HEK293T (cell line): ENCODE data around the gene ANAPC16.
A peak's percentile ranks its signal among the peaks of the same experiment; 100 is the strongest.

Experiments used
- CTCF ChIA-PET: fragments of 350-600 bp; formaldehyde crosslinking; extraction: SDS; loops from one replicate; lab custom pipeline; 2021; ENCODE audit warnings: antibody characterized with exemption, inconsistent platforms; lab: Yijun Ruan, JAX
- POLR2A ChIA-PET: fragments of 350-600 bp; formaldehyde crosslinking; extraction: SDS; loops from one replicate; lab custom pipeline; 2020; ENCODE audit warnings: antibody characterized with exemption, inconsistent platforms; lab: Yijun Ruan, JAX
- DNase-seq: peaks from one replicate; pipeline ENCODE4 v3.0.0; 2012; ENCODE audit warnings: mixed read lengths; ENCODE audit errors: extremely low spot score
- ARNT ChIP-seq: fragments of 450-650 bp; IDR thresholded peaks from 2 replicates; pipeline ENCODE4 v1.6.1; 2017; ENCODE audit warnings: mild to moderate bottlenecking
- BHLHE40 ChIP-seq: fragments of 450-650 bp; IDR thresholded peaks from 2 replicates; pipeline ENCODE4 v1.6.1; 2016; ENCODE audit warnings: mild to moderate bottlenecking, moderate library complexity, borderline replicate concordance
- CTBP1 ChIP-seq: fragments of 450-650 bp; IDR thresholded peaks from 2 replicates; pipeline ENCODE4 v1.6.1; 2016; ENCODE audit warnings: borderline replicate concordance
- ELF4 ChIP-seq: fragments of 450-650 bp; IDR thresholded peaks from 2 replicates; pipeline ENCODE4 v1.6.1; 2017; ENCODE audit warnings: antibody characterized with exemption
- FOXA1 ChIP-seq: fragments of 450-650 bp; IDR thresholded peaks from 2 replicates; pipeline ENCODE4 v1.6.1; 2016; ENCODE audit warnings: mild to moderate bottlenecking
- FOXK2 ChIP-seq: fragments of 450-650 bp; IDR thresholded peaks from 2 replicates; pipeline ENCODE4 v1.6.1; 2016; ENCODE audit warnings: mild to moderate bottlenecking
- FOXM1 ChIP-seq: fragments of 450-650 bp; IDR thresholded peaks from 2 replicates; pipeline ENCODE4 v1.6.1; 2017; ENCODE audit warnings: mild to moderate bottlenecking, borderline replicate concordance
- HDGF ChIP-seq: fragments of 450-650 bp; IDR thresholded peaks from 2 replicates; pipeline ENCODE4 v1.6.1; 2017; ENCODE audit warnings: antibody characterized with exemption, borderline replicate concordance
- L3MBTL2 ChIP-seq: fragments of 450-650 bp; conservative IDR thresholded peaks from 2 replicates; pipeline ENCODE4 v1.6.1; 2016; ENCODE audit warnings: mild to moderate bottlenecking
- LEF1 ChIP-seq: fragments of 450-650 bp; IDR thresholded peaks from 2 replicates; pipeline ENCODE4 v1.6.1; 2017; ENCODE audit warnings: mild to moderate bottlenecking, borderline replicate concordance
- NFRKB ChIP-seq: fragments of 450-650 bp; IDR thresholded peaks from 2 replicates; pipeline ENCODE4 v1.6.1; 2016; ENCODE audit warnings: mild to moderate bottlenecking, moderate library complexity
- SP1 ChIP-seq: fragments of 450-650 bp; IDR thresholded peaks from 2 replicates; pipeline ENCODE4 v1.6.1; 2017
- SUZ12 ChIP-seq: fragments of 450-650 bp; IDR thresholded peaks from 2 replicates; pipeline ENCODE4 v1.6.1; 2016; ENCODE audit warnings: mild to moderate bottlenecking
- TARDBP ChIP-seq: fragments of 450-650 bp; IDR thresholded peaks from 2 replicates; pipeline ENCODE4 v1.6.1; 2016
- ZNF384 ChIP-seq: fragments of 450-650 bp; IDR thresholded peaks from 2 replicates; pipeline ENCODE4 v1.6.1; 2016
- TF ChIP-seq, protein P1 (sequence below): fragments of 450-650 bp; IDR thresholded peaks from 2 replicates; pipeline ENCODE4 v1.6.1; 2016

The ANAPC16 gene

DNA sequence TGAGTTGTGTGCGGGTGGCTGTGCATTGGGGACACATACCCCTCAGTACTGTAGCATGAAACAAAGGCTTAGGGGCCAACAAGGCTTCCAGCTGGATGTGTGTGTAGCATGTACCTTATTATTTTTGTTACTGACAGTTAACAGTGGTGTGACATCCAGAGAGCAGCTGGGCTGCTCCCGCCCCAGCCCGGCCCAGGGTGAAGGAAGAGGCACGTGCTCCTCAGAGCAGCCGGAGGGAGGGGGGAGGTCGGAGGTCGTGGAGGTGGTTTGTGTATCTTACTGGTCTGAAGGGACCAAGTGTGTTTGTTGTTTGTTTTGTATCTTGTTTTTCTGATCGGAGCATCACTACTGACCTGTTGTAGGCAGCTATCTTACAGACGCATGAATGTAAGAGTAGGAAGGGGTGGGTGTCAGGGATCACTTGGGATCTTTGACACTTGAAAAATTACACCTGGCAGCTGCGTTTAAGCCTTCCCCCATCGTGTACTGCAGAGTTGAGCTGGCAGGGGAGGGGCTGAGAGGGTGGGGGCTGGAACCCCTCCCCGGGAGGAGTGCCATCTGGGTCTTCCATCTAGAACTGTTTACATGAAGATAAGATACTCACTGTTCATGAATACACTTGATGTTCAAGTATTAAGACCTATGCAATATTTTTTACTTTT lies 59.7 kb downstream of the ANAPC16 start:
- peak; percentile 51; the same call in 1 of the 2 replicates for TF ChIP-seq L3MBTL2
- TF ChIP-seq SP1 = no peak
- no peak for DNase-seq
- ChIA-PET CTCF (interaction anchor here (0.6 to 1.9 kb wide), 9 partner anchors 10 to 57 kb away, joined by 3 to 11 read pairs (median 4); no protein-coding TSS in a partner anchor), POLR2A (interaction anchor here (0.6 to 12.9 kb wide), 32 partner anchors 8 to 404 kb away, joined by 3 to 517 read pairs (median 8); partner anchors contain the start of genes ANAPC16 and ASCC1)

DNA sequence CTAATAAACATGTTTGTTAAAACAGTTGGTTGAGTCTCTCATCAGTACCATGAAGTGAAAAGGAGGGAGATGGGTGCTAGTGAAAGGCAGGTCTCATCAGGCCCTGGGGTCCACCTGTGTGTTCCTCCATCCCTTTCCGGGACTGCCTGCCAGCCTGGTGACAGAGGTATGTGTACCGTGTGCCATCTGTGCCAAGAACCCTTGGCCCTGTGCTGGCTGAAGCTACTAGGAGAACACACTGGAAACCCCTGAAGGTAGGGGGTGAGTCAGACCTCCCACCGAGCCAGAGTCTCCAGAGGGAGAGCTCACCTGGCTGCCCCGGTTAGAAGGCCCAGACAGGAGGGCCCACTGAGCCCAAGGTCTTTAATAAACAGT lies 60.2 kb downstream of the ANAPC16 start:
- DNase-seq = no peak
- ChIA-PET POLR2A (interaction anchor here (0.6 to 12.9 kb wide), 22 partner anchors 7 to 228 kb away, joined by 3 to 517 read pairs (median 11); no protein-coding TSS in a partner anchor), CTCF (interaction anchor here (1.1 to 1.9 kb wide), 5 partner anchors 11 to 53 kb away, joined by 3 to 11 read pairs (median 10); no protein-coding TSS in a partner anchor)
- TF ChIP-seq FOXA1 = no peak
- no peak for TF ChIP-seq LEF1
- TF ChIP-seq ARNT = no peak
- no peak for TF ChIP-seq FOXM1
- TF ChIP-seq NFRKB = no peak
- TF ChIP-seq ZNF384 = no peak
- no peak for TF ChIP-seq HDGF
- no peak for TF ChIP-seq TARDBP
- TF ChIP-seq CTBP1 = no peak
- no peak for TF ChIP-seq SUZ12
- no peak for TF ChIP-seq FOXK2
- no peak for TF ChIP-seq ELF4
- no peak for TF ChIP-seq L3MBTL2
- TF ChIP-seq, protein P1, sequence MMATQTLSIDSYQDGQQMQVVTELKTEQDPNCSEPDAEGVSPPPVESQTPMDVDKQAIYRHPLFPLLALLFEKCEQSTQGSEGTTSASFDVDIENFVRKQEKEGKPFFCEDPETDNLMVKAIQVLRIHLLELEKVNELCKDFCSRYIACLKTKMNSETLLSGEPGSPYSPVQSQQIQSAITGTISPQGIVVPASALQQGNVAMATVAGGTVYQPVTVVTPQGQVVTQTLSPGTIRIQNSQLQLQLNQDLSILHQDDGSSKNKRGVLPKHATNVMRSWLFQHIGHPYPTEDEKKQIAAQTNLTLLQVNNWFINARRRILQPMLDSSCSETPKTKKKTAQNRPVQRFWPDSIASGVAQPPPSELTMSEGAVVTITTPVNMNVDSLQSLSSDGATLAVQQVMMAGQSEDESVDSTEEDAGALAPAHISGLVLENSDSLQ = no peak
- TF ChIP-seq BHLHE40 = no peak
- TF ChIP-seq SP1 = no peak

DNA sequence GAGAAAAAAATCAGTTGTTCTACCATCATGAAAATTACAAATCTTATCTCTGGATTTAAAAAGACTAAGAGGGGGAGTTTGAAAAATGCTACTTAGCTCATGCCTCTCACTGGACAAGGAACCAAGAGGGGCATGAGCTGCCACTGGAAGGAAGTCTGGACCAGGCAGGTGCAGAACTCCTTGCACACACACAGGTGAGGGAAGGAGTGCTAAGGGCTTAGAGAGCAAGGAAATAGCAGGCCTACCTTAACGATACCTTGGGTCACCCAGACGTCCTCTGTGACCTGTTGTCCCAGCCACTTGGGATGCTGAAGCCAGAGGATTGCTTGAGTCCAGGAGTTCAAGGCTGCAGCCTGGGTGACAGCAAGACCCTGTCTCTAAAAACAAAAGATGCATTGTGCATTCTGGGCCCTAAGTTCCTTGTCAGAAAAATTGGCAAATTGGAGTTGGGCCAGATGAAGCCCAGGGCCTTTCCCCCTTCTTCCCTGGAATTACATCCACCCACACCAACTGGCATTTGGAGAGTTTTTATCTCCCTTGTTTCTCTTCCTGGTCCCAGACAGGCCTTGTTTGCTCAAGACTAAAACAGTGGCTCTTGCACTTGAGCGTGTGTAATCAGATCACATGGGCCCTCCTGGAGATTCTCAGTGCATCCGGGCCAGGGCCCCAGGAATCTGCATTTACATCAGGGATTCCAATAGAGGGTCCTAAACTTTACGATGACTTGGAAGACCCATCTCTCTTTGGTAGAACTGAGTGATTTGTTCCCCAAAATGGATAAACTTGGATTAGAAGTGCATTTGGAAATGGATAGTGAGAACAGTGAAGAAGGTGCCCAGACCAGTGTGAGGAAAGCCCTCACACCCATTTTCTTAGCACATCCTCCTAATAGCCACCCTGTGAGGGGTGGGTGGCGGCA lies 60.9 kb downstream of the ANAPC16 start:
- TF ChIP-seq SUZ12 (no peak), ELF4 (peak; percentile 9; the same call in 1 of the 2 replicates)
- no peak for DNase-seq
- ChIA-PET CTCF (interaction anchor here (1.9 kb wide), 1 partner anchor 11 kb away, joined by 10 read pairs; no protein-coding TSS in a partner anchor), POLR2A (interaction anchor here (0.7 to 12.9 kb wide), 18 partner anchors 9 to 213 kb away, joined by 3 to 517 read pairs (median 26); no protein-coding TSS in a partner anchor)

DNA sequence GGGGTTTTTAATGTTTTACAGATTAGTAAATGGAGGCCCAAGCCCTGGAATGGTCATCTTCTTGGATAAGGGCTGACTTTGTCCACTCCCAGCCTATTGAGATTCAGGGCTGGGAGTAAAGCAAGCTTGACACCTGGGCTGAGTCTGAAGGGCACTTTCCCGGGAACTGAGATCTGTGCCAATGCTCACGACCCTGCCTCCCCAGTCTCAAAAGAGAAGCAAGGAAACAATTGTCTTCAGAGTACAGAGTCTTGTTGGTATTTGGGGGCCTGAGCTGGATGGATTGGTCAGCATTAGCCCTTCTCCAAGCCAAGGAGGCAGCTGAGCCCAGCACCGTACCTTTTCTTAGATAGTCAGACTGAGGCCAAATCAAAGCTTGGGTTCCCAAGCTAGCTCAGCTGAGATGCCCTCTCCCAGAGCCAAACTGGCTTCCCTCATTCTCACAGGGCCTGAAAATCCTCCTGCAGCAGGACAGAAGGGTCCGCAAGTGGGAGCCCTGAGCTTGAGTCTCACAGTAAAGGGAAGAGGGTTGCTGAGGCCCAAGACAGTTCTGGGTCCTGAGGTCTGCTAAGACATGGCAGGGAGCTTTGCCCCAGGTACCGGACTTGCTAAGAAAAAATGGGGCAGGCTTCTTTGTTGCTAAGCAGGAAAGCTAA lies 61.7 kb downstream of the ANAPC16 start:
- ChIA-PET CTCF (interaction anchor here (0.6 to 1.1 kb wide), 2 partner anchors 44 to 93 kb away, joined by 3 to 4 read pairs; no protein-coding TSS in a partner anchor), POLR2A (interaction anchor here (0.7 to 12.9 kb wide), 16 partner anchors 8 to 107 kb away, joined by 3 to 517 read pairs (median 5); partner anchors contain the start of gene ASCC1)
- TF ChIP-seq ZNF384 (no peak), TARDBP (no peak), HDGF (no peak), CTBP1 (no peak), SP1 (no peak), ELF4 (no peak), NFRKB (no peak), ARNT (no peak)
- TF ChIP-seq, protein P1 = no peak
- no peak for DNase-seq

DNA sequence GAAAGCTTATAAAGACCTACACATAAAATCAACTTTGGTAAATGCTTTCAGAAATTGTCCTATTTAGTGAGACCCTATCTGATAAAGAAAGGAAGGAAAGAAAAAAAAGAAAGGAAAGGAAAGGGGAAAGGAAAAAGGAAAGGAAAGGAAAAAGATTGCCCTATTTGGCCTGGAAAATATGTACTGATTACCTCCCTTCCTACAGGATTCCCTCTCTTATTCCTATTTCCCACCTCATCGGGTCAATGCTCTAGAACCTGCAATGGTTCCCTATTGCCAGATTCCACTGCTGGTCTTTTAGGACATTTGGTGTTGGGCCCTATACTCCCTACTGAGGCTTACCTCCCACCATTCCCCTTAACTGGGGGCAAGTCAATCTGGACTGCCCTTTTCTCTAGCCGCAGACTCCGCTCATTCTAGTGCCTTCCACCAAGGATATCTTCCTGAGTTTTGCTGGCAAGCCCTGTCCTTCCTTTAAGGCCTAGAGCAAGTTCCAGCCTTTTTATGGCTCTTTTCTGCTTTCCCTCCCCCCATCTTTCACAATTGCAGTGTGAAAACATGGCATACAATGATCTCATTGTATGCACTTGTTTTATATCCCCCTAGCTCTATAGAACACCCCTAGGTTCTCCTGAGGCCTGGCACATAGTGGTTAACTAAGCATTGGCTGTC lies 62.3 kb downstream of the ANAPC16 start:
- DNase-seq = no peak
- POLR2A ChIA-PET = interaction anchor here (0.7 to 12.9 kb wide), 14 partner anchors 8 to 107 kb away, joined by 3 to 517 read pairs (median 5); partner anchors contain the start of gene ASCC1
- TF ChIP-seq ELF4 = no peak
- TF ChIP-seq L3MBTL2 = no peak
- TF ChIP-seq FOXK2 = no peak
- TF ChIP-seq SUZ12 = no peak
- no peak for TF ChIP-seq SP1
- no peak for TF ChIP-seq HDGF
- CTCF ChIA-PET = interaction anchor here (0.6 to 1.1 kb wide), 3 partner anchors 44 to 93 kb away, joined by 3 to 4 read pairs (median 3); no protein-coding TSS in a partner anchor
